Lower leg skin (tissue), 4 donors: Measurements from ENCODE around the gene TMEM145. TPM values are rescaled to one million over a fixed set of nuclear protein-coding genes. Genes with fewer than 3 reads are reported as not detected.

Source experiments
- DNase-seq, 2 donors: peaks; one replicate each; pipeline ENCODE4 v3.0.0-alpha.2; 2019; ENCODE audit warnings: low spot score in 2 of 2
- H3K4me3 ChIP-seq: fragments of 200-600 bp; sonication (generic); 2 replicates; pipeline ENCODE4 v1.5.1; 2017; ENCODE audit warnings: mild to moderate bottlenecking, low read depth; ENCODE audit not compliant: poor library complexity, severe bottlenecking
- POLR2A ChIP-seq, 2 donors: fragments of 450-650 bp; IDR thresholded peaks; one replicate each; pipeline ENCODE4 v1.6.1; 2016 to 2017; ENCODE audit warnings: antibody characterized with exemption in 2 of 2, mild to moderate bottlenecking in 1 of 2, moderate library complexity in 1 of 2
- WGBS, 2 donors: methylation state at CpG; one replicate each; pipeline ENCODE4 v1.1.5; 2018; 5-methylcytosine and 5-hydroxymethylcytosine counted together
- intact Hi-C: fragments of 100-400 bp; cut with DNase I; formaldehyde crosslinking; loops from one replicate; pipeline ENCODE4 v1.15.0; 2023; ENCODE audit warnings: low total_unique reads
- total RNA-seq, 4 donors: library from RNA; depleted of rRNA; stranded (reverse); fragments of >200 nt; gene quantifications; one replicate each; pipeline ENCODE4 v1.1.0, GENCODE V29; 2016
- TF ChIP-seq, protein P1 (sequence below), 3 donors: fragments of 450-650 bp; IDR thresholded peaks; one replicate each; pipeline ENCODE4 v1.5.1; 2016; ENCODE audit warnings: antibody characterized with exemption in 3 of 3, mild to moderate bottlenecking in 3 of 3, moderate library complexity in 2 of 3

TMEM145 gene
- total RNA-seq, 4 donors from 2014 or later: 0.88 TPM; not detected in 3

DNA sequence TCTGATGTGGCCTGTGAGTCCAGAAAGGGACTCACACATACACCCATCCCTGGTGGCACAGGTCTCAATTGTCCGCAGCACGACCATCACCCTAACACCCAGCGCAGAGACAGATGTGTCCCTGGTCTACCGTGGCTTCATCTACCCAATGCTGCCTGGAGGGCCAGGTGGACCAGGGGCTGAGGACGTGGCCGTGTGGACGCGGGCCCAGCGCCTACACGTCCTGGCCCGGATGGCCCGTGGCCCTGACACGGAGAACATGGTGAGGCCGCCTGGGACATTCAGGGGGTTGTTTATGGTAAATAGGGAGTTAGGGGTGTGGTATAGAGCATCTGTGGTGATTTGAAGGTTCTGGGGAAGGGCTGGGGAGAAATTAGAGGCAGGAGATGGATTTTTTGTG, 35.1 kb downstream of the TMEM145 start:
- no peak for TF ChIP-seq POLR2A (IDR thresholded peaks at IDR 0.05)
- TF ChIP-seq, protein P1, sequence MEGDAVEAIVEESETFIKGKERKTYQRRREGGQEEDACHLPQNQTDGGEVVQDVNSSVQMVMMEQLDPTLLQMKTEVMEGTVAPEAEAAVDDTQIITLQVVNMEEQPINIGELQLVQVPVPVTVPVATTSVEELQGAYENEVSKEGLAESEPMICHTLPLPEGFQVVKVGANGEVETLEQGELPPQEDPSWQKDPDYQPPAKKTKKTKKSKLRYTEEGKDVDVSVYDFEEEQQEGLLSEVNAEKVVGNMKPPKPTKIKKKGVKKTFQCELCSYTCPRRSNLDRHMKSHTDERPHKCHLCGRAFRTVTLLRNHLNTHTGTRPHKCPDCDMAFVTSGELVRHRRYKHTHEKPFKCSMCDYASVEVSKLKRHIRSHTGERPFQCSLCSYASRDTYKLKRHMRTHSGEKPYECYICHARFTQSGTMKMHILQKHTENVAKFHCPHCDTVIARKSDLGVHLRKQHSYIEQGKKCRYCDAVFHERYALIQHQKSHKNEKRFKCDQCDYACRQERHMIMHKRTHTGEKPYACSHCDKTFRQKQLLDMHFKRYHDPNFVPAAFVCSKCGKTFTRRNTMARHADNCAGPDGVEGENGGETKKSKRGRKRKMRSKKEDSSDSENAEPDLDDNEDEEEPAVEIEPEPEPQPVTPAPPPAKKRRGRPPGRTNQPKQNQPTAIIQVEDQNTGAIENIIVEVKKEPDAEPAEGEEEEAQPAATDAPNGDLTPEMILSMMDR (IDR thresholded peaks at IDR 0.05): no peak
- WGBS, 2 donors: 97 to 98% methylated on average over 14 of the region's 14 CpGs

DNA sequence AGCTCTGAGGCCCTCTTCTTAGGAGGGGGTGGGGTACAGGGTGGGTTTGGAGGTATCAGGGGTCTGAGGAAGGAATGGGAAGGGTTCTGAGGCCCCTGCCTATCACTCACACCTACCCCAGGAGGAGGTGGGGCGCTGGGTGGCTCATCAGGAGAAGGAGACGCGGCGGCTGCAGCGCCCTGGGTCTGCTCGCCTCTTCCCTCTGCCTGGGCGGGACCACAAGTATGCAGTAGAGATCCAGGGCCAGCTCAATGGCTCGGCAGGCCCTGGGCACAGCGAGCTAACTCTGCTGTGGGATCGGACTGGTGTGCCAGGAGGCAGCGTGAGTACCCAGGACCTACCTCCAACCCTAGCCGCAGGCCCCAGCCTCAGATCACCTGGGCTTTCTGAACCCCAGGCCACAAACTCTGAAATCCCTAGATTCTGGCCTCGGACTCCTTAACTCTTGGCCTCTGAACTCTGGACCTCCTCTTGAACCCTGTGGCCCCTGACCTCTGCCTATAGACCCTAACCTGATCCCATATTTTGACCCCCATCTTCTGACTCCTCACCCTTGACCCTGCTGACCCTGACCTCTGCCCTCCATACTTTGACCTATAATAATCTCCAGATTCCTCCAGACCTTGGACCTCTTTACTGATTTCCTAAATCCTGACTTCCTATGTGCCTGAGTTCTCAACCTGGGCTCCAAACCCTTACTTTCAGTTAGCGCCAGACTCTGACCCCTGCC, 36.4 kb downstream of the TMEM145 start:
- H3K4me3 ChIP-seq: no peak overlapping the region
- DNase-seq: no peak
- TF ChIP-seq POLR2A (IDR thresholded peaks at IDR 0.05): no peak
- TF ChIP-seq, protein P1 (IDR thresholded peaks at IDR 0.05): no peak
- intact Hi-C loops: no loop called here
- 89 to 93% methylated on average over 14 of the region's 14 CpGs for WGBS, 2 donors

More for the DNA sequence above, 35.1 kb downstream of the TMEM145 start:
- H3K4me3 ChIP-seq: no peak overlapping the region
- intact Hi-C loops: no loop called here
- no peak for DNase-seq

DNA sequence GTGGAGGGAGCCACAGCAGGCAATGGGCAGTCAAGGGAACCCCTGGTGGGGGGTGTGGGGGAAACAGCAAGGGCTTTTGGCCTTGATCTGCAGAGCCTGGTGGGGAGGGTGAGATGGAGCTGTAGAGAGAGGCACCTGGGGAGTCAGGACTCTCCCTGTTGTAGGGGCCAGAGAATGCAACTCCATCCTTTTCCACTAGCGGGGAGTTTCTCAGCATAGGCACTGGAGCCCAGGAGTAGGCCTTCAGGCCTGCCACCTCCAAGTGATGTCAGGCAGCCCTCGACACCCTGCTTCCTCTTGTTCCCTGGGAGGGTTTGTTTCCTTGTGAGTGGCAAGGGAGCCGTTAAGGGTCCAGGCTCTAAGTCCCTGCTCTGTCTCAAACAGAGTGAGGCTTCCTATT, 37.3 kb downstream of the TMEM145 start:
- H3K4me3 ChIP-seq: no peak overlapping the region
- no peak for TF ChIP-seq POLR2A (IDR thresholded peaks at IDR 0.05)
- TF ChIP-seq, protein P1 (IDR thresholded peaks at IDR 0.05): no peak
- intact Hi-C loops: no loop called here
- DNase-seq: no peak
- WGBS, 2 donors: 94% methylated on average over 3 of the region's 3 CpGs

DNA sequence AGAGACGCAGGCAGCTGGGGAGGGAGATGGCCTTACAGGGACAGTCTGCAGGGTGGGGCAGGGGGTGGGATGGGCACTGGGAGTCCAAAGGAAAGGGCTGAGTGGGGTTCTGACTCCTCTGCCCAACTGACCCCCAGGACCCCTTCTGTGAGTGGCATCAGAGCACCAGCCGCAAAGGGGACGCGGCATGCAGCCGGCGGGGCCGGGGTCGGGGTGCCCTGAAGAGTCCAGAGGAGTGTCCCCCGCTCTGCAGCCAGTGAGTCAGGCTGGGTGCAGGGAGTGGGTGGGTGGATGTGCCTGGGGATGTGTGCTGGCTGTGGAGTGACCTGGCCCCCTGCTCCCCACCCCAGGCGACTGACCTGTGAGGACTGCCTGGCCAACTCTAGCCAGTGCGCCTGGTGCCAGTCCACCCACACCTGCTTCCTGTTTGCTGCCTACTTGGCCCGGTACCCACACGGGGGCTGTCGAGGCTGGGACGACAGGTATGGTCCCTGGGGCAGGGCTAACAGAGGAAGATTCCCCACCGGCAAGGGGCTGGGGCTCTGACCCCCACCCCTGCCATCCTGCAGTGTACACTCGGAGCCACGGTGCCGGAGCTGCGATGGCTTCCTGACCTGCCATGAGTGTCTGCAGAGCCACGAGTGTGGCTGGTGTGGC, 38.1 kb downstream of the TMEM145 start:
- WGBS, 2 donors: 89 to 98% methylated on average over 14 to 21 of the region's 21 CpGs
- DNase-seq: no peak
- no peak overlapping the region for H3K4me3 ChIP-seq
- TF ChIP-seq, protein P1 (IDR thresholded peaks at IDR 0.05): no peak
- no peak for TF ChIP-seq POLR2A (IDR thresholded peaks at IDR 0.05)
- intact Hi-C loops: no loop called here

DNA sequence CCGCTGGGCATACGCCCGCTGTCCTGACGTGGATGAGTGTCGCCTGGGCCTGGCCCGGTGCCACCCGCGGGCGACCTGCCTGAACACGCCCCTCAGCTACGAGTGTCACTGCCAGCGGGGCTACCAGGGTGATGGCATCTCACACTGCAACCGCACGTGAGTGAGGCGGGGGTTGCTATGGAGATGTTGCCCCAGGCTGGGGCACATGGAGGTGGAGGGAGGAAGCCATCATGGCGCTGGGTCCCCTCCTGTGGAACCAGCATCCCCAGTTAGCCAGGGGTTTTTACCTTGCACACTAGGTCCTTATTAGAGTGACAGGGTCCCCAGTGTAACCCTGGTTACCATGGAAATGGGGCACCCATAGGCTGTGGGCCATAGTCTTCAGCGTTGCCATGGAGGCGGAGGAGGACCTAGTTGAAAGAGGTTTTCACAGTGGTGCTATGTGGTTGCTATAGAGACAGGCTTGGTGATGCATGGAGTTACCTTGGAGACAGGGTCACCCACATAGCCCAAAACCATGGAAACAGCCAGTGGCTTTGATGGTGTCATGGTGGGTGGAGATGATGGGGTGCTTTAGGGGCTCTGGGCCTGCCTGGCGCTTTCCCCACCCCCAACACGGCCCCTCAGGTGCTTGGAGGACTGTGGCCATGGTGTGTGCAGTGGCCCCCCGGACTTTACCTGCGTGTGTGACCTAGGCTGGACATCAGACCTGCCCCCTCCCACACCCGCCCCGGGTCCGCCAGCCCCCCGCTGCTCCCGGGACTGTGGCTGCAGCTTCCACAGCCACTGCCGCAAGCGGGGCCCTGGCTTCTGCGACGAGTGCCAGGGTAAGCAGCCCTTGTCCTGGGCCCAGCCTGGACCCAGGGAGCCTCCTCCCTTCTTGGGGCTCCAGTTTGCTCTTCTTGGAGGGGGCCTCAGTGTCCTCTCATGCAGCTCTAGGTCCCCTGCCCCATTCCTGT, 39.5 kb downstream of the TMEM145 start:
- WGBS, 2 donors: 71 to 75% methylated on average over 23 to 27 of the region's 31 CpGs
- DNase-seq: no peak
- intact Hi-C loops: no loop called here

More for the DNA sequence above, 39.5 kb downstream of the TMEM145 start:
- TF ChIP-seq POLR2A (IDR thresholded peaks at IDR 0.05): no peak
- TF ChIP-seq, protein P1 (IDR thresholded peaks at IDR 0.05): no peak
- H3K4me3 ChIP-seq: no peak overlapping the region
